NCI-H446 (cell line): ENCODE data around the gene TGFBR3L.
"Not testable (repeated sequence)": the region's sequence is repeated elsewhere in the genome, so short reads cannot be mapped to it uniquely, and the experiment has no call there.

Experiments used
- DNase-seq, 2 experiments: peaks; one replicate each; lab custom pipeline; 2025; lab: John Stamatoyannopoulos, UW

The TGFBR3L gene

DNA sequence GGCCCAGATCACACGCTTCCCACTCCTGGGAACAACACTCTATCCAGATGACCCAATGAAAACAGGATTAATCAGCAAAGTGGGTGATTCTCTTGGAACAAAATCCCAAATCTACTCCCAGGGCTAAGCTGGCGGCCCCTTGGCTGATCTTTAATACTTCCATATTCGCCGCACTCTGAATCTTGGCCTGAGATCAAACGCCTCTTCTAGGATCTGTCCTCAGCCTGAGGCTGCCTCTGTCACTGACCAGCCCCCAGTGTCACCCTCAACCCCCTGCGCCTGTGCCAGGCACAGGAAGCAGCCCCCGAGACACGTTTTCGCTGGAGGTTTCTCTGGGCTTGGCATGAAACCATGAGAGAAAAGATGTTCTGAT is 13.7 kb downstream of the TGFBR3L start:
- no peak for DNase-seq

DNA sequence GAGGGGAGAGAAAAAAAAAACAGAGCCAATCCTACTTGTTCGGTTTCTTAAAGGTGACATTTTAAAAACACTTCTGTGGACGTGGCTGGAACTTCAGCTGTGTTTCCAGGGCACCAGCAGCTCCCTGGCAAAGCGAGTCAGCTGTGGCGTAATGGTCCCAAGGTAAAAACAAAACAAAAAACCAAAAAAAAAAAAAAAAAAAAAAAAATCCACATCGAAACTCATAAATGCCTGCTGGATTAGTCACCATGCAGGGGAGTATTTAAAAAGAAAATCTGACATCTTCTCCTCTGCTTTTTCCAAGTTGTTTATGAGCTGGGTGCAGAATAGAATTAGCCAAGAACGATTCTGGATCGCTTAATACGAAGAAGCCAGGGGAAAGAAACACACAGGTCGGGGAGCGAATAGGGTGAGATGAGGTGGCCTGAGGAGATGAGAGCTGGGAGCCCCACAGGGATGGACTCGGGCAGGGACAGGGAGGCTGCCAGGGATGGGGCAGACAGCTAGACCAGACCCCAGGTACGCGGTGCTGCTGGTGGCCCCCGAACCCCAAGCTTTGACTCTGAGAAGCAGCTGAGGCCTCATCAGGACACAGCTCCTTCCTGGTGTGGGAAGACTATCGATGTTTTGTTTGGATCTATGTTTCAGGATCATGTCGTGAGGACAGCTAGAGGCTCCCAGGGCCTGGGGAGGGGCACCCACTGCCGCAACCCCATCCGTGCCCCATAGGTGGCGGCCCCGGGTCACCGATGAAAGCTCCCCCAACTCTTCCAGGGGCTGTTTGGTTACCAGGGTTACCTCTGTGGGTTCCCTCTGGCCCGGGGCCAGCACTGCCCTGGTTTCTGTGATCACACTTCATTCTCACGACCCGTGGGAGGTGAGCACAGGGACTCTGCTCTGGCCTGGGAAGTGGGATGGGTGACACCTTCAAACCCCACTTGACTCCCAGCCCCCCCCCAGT is 14.4 kb downstream of the TGFBR3L start:
- DNase-seq: peak in 1 of 2 experiments; percentile 32

DNA sequence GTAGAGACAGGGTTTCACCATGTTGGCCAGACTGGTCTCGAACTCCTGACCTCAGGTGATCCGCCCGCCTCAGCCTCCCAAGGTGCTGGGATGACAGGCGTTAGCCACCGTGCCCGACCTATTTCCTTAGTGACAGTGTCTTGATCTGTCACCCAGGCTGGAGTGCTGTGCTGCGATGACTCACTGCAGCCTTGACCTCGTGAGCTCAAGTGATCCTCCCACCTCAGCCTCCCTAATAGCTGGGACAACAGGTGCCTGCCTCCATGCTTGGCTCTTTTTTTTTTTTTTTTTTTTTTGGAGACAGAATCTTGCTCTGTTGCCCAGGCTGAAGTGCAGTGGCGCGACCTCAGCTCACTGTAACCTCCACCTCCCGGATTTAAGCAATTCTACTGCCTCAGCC is 15.4 kb downstream of the TGFBR3L start:
- not testable (repeated sequence) for DNase-seq

- no peak for DNase-seq
These were observed 16.1 kb downstream of the TGFBR3L start for GRCh38 chr19:7930765-7931164.

GRCh38 chr19:7931221-7932061 is 16.8 kb downstream of the TGFBR3L start:
- DNase-seq: no peak

GRCh38 chr19:7932276-7932929 is 17.8 kb downstream of the TGFBR3L start:
- DNase-seq: no peak

DNA sequence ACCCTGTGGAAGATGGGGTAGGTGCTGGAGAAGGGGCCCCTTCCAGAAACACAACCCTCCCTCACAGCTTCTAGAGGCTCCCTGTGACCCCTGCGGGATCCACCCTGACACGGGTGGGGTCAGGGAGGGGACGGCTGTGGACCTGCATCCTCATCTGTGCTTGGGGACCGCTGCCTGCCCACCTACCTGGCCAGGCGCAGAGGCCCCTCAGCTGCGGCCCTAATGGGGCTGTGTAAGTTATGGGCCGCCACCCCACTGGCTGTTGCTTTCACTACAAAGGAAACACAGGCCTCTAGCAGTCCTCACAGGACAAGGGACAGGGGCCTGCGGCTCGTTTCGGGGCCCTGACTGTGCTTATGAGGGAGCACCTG is 18.3 kb downstream of the TGFBR3L start:
- DNase-seq: no peak

DNA sequence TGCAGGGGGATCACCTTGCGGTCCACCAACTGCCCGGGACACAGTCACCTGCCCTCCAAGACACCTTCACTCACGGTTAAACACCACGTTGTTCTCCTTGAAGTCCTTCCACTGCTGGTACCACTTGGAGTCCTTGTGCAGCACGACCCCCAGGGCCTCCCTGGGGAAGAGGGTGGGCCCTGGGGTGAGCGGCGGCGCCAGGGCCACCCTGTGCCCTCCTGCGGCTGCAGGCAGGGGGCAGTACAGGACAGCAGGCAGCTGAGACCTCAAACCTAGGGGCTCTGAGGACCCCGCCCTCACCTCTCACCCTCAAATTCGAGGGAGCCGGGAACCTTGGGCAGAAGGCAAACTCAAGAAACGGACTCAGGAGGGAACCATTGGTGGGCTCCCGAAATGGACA is 18.8 kb downstream of the TGFBR3L start:
- no peak for DNase-seq

DNA sequence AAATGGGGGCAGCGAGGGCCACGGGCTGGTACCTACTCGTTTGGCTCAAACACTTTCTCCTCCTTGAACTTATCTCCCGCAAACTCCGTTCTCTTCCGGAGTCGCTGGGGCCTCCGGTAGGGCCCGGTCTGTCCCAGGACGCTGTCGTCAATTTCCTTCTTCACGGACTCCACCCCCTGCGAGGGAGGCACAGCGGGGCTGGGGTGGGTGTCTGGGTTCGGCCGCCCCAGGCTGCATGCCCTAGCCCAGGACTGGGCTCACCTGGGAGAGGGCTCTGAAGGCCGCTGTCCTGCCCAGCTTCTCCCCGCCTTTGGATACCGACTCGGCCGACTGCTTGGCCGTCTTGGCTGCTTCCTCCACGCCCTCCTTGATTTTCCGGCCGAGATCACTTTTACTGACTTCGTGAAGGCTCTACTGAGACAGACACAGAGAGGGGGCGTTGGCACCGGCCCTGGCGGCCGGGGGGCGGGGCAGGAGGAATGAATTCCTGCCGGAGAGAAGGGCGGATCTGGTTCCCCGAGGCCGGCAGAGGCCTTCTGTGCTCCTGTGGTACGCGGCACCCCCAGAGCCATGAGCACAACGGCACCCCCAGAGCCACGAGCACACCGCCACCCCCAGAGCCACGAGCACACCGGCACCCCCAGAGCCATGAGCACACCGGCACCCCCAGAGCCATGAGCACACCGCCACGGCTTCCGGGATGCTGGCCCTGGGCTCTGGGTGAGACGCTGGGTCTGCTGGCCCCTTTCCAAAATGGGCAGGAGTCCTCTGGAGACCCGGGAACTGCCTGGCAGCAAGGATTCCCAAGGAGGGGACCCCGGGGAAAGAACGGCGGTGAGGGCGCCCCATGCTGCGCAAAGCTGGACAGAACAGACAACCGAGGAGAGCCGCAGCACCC is 19.4 kb downstream of the TGFBR3L start:
- no peak for DNase-seq

DNA sequence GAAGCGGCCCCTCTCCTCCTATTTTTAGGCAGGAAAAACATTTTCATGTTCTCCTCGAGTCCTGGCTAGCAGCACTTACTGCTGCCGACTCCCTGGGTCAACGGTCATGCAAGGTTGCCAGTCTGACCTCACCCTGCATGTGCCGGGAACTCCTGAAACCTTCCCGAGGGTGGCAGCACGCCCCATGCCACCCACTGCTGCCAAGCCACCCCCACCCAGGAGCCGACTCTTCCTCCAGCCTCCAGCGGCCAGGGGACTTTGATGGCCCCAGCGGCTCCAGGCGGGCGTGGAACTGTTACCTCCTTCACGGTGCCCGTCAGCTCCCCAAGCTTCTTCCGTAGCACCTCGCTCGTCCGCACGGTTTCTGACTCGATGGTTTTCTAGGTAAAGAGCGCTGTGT is 20.1 kb downstream of the TGFBR3L start:
- no peak for DNase-seq

- no peak for DNase-seq
These were observed 26.2 kb downstream of the TGFBR3L start for GRCh38 chr19:7940841-7941240.

DNA sequence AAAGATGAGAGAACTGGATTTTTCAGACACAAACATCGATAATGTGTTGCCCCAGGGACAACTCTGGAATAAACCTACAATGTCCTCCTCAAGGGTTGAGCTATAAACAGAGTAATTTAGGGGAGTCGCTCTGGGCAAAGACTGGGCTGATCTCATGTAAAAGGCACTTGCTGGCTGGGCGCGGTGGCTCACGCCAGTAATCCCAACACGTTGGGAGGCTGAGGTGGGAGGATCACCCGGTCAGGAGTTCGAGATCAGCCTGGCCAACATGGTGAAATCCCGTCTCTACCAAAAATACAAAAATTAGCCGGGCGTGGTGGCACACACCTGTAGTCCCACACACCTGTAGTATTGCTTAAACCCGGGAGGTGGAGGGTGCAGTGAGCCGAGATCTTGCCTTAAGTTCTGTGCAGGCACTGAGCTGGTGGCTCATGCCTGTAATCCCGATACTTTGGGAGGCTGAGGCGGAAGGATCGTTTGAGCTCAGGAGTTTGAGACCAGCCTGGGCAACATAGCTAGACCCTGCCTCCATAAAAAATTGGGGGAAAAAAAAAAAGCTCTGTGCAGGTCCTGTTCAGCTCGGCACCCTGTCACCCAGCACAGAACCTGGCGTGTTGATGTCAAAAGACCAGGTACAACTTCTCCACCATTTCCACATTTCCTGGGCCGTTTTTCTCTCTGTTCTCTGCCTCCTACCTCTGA is 27.4 kb downstream of the TGFBR3L start:
- no peak for DNase-seq

GRCh38 chr19:7942981-7943443 is 28.4 kb downstream of the TGFBR3L start:
- DNase-seq: no peak

DNA sequence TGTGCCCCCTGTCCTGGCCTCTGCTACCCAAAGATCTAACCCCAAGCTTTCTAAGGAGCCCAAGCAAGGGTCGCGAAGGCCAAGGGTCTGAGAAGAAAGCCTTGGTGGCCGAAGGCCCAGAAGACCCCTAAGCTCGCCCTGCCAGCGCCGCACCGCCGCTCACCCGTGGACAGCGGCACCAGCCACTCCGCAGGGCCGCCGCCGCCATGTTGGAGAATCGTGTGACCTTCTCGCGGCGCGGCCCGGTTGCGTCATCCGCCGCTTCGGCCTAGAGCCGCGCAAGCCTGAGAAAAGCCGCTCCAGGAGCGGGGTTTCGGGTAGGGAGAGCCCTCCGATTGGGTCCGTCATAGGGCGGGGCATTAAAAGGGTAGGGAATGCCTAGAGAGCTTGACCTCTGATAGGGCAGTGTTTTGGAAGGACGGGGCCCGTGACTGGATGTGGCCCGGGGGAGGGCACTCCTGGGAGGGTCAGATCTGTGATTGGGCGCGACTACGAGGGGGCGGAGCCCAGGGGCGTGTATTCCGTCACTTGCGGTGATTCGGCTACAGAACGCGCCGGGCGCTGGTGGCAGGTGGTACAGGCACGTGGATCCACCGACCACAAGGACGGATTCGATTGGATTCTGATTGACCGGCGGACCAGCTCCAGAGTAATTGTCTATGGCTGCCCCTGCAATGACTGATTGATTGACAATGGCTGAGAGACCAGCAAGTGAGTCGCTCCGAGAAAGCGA is 29.0 kb downstream of the TGFBR3L start, which contains the start of gene TIMM44:
Gene TIMM44, minus strand, starts transcription at position 223 of the 733 bp plus-strand sequence. Its CDS starts 15 bp downstream, at position 208.
- peak; percentile 99 to 100 for DNase-seq

- DNase-seq: peak; percentile 92 to 96
These were observed 29.6 kb downstream of the TGFBR3L start for GRCh38 chr19:7944177-7944761.

GRCh38 chr19:7947939-7948338 is 33.3 kb downstream of the TGFBR3L start:
- no peak for DNase-seq

- no peak for DNase-seq
These were observed 38.4 kb downstream of the TGFBR3L start for GRCh38 chr19:7953060-7953459.

- DNase-seq: no peak
These were observed 38.9 kb downstream of the TGFBR3L start for GRCh38 chr19:7953576-7953975.

DNA sequence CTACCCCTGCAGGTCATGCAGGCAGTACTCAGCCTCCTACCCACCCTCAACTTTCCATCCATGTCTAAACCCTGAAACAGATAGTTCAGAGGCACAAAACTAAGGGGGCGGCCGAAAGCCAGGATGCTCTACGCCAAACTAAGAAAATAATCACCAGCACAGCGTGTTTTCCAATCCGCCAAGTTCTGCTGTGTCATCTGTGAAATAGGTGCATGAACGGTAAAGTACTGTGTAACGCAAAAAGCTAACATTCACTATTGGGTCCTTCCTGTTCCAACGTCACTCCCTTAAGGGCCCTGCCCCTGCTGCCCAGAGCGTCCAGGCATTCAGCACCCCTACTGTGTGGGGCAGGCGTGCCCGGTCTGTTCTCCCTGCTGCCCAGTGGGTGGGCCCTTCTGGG is 41.1 kb downstream of the TGFBR3L start:
- DNase-seq: no peak
